GM13977 (cell line): Measurements from ENCODE around the gene SLC5A5.

Experiments used
- DNase-seq: peaks from one replicate; pipeline ENCODE4 v3.0.0; 2012; ENCODE audit warnings: low spot score
- in situ Hi-C: fragments of 300-500 bp; cut with MboI; formaldehyde crosslinking; loops from one replicate; pipeline ENCODE4 v1.12.0; 2022; ENCODE audit warnings: low sequenced_read_pairs, low pct_unique_long_range_greater_than_20kb, mixed read lengths, inconsistent platforms; ENCODE audit not compliant: unreplicated experiment
- TF ChIP-seq, protein P1 (sequence below): IDR thresholded peaks from 2 replicates; pipeline ENCODE4 v1.5.1; 2012; ENCODE audit warnings: mild to moderate bottlenecking, control low read depth; ENCODE audit not compliant: insufficient read depth; ENCODE audit errors: extremely low read depth, missing control alignments

SLC5A5 gene

DNA sequence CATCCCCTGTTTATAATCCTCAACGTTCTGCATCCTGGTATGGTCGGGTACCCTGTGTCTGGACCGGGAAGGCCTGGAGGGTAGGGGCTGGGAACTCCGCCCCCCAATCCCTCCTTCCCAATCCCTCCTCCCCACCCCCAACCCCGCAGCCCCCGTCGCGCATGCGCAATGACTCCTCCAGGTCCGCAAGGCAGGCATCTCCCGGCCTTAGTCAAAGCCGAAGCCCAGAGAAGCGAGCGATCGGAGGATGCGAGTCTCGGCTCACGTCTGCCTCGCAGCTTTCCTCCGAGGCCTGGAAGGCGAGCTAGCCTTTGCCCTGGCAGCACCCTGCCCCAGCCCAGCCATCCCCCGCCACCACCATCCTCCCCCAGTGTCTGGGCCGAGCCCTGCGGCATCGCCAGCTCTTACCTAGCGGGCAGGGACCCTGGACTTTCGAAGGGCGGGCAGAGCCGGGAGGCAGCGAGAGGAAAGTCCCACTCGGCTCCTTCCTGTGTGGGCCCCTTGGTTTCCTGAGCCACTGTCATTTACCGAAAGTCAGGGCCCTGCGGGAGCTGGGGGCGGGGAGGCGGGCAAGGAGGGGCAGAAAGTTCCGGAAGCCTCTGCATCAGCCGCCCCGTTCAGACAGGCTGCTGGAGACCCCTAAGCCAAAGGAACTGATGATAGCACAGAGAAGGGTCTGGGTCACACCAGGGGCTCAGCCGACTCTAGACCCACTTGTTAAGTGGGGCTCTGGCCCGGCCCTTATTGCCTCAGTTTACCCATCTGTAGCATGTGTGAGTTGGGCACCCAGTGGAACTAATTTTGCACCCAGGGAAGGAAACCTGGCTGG lies 24.0 kb upstream of the SLC5A5 start, which contains the start of gene JAK3:
Gene JAK3, minus strand, starts transcription at position 445 of the 829 bp plus-strand sequence. CDS start 3,565 bp downstream, outside the sequence.
- TF ChIP-seq, protein P1, sequence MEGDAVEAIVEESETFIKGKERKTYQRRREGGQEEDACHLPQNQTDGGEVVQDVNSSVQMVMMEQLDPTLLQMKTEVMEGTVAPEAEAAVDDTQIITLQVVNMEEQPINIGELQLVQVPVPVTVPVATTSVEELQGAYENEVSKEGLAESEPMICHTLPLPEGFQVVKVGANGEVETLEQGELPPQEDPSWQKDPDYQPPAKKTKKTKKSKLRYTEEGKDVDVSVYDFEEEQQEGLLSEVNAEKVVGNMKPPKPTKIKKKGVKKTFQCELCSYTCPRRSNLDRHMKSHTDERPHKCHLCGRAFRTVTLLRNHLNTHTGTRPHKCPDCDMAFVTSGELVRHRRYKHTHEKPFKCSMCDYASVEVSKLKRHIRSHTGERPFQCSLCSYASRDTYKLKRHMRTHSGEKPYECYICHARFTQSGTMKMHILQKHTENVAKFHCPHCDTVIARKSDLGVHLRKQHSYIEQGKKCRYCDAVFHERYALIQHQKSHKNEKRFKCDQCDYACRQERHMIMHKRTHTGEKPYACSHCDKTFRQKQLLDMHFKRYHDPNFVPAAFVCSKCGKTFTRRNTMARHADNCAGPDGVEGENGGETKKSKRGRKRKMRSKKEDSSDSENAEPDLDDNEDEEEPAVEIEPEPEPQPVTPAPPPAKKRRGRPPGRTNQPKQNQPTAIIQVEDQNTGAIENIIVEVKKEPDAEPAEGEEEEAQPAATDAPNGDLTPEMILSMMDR = no peak
- DNase-seq = peak; percentile 89
- in situ Hi-C loops = no loop called here

DNA sequence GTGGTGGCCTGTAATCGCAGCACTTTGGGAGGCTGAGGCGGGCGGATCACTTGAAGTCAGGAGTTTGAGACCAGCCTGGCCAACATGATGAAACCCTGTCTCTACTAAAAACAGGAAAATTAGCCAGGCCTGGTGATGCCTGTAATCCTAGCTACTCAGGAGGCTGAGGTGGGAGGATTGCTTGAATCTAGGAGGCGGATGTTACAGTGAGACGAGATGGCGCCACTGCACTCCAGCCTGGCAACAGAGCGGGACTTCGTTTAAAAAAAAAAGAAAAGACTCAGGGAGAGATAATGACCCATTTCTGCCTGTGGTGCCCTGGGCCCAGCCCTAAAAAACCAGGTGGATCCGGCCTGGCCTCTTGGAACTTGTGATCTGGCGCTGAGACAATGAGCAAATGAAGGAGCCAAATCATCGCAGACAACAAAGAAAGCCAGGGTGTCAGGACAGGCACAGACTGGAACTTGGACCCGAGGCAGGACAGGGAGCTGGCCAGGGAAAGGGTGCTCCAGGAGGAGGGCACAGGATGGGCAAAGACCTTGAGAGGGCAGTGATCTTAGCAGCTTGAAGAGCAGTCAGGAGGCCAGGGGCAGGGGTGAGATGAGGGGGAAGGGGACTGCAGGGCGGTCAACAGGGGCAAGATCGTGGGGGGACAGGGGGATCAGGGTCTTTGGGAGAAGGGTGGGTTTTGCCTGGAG lies 23.0 kb upstream of the SLC5A5 start:
- no peak for DNase-seq
- TF ChIP-seq, protein P1 = no peak
- in situ Hi-C loops = no loop called here

DNA sequence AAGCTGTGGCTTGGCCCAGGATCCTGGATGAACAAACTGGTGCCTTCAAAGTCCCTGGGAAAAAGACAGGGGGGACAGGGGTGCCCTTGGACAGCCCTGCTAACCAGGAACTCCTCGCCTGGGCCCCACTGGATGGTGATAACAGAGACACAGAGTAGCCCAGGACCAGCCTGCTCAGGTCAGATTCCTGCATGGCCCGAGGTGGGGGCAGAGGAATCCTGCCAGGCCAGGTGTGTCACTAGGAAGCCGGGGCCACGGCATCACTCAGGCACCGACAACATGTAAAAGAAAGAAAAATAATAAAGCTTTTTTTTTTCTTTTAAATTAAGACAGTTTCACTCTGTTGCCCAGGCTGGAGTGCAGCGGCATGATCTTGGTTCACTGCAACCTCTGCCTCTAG lies 17.7 kb upstream of the SLC5A5 start:
- in situ Hi-C loops = loop anchor here (10.0 kb wide), 1 partner anchor 159 kb away; no protein-coding TSS in a partner anchor
- no peak for DNase-seq
- TF ChIP-seq, protein P1 = no peak

DNA sequence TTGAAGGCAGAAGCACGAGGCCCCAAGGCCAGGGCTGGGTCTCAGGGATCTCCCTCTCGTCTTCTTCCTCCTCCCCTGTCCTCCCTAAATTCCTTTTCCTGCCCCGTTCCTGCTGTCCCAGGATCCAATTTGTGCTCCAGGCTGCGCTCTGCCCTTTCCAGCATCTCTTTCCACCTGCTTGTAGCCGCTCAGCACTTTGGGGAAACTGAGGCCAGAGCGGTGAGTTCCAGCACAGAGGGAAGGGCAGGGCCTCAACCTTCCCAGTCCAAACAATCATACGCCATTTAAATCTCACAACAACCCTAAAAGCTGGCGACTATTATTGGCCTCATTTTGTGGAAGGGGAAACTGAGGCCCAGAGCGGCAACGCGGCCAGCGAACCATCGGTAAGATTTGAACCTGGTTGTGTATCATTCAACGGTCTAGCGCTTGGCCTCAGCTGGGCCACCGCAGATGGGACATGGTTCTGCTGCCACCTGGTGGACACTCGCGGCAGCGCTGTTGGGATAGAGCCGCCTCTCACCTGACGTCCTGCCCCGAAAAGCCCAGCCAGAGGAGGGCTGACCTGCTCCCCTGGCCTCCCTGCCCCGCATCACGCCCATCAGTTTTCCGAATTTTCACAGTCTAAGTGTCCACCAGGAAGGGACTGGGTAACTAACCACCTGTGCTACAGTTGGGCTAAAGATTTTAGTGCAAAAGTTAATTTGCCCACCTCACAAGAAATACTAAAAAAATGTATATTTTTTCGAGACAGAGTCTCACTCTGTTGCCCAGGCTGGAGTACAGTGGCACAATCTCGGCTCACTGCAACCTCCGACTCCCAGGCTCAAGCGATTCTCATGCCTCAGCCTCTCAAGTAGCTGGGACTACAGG lies 16.2 kb upstream of the SLC5A5 start:
- in situ Hi-C loops = loop anchor here (10.0 kb wide), 1 partner anchor 161 kb away; no protein-coding TSS in a partner anchor
- peak; percentile 85 for DNase-seq
- TF ChIP-seq, protein P1 = peak; percentile 95

DNA sequence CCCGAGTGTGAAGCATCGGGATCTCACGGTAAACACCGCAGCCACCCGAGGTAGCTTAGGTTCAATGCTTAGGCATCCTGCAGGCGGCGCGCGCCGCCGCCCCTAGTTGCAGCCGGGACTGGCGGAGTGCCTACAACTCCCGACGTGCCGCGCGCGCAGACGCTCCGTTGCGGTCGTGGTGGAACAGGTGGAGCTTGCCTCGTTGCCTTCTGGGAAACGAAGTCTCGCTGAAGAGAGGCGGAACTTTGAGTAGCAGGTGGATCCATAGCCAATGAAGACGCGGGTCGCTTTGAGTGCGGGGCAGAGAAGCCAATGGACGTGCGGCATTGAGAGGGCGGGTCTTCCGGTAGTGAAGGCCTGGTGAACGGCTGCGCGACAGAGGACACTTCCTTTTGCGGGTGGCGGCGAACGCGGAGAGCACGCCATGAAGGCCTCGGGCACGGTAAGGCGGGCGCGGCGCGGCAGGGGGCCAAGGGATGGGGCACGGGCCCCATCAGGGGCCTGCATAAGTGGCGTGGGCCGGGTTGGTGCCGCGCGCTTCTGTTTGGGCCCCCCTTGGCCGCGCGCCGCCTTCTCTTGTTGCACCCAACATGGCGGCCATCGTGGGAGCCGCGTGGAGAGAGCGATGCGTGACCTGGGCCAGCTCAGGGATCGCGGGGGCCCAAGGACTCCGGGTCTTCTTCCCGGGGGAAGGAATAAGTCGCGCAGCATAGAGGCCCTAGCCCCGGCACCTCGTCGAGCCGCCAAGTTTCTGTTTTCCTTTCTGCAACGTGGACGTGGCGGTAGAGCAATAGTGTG lies 12.0 kb upstream of the SLC5A5 start, which contains the start of gene RPL18A:
Gene RPL18A, plus strand, starts transcription at position 378 of the 798 bp plus-strand sequence. Its CDS starts 47 bp downstream, at position 425.
- DNase-seq = peak; percentile 98
- TF ChIP-seq, protein P1 = peak; percentile 93
- in situ Hi-C loops = loop anchor here (10.0 kb wide), 1 partner anchor 165 kb away; no protein-coding TSS in a partner anchor
